K562 (cell line): ENCODE results near the gene SNX1. TPM values are rescaled to one million over a fixed set of nuclear protein-coding genes. Genes with fewer than 3 reads are reported as not detected.
A peak's percentile ranks its signal among the peaks of the same experiment; 100 is the strongest.

ENCODE experiments used
- ARNT ChIP-seq, 2 experiments: fragments of 450-650 bp; IDR thresholded peaks; 2 replicates each; pipeline ENCODE4 v1.6.1; 2016; ENCODE audit warnings: mild to moderate bottlenecking in 1 of 2
- CCAR2 ChIP-seq: fragments of 200-400 bp; formaldehyde crosslinking; IDR thresholded peaks from 2 replicates; pipeline ENCODE4 v1.6.1; 2017; ENCODE audit warnings: mild to moderate bottlenecking, low read depth, low read length
- FOXA1 ChIP-seq: fragments of 450-650 bp; IDR thresholded peaks from 2 replicates; pipeline ENCODE4 v1.6.1; 2016; ENCODE audit warnings: mild to moderate bottlenecking, borderline replicate concordance
- HDAC6 ChIP-seq: IDR thresholded peaks from 2 replicates; pipeline ENCODE4 v1.6.1; 2012; ENCODE audit warnings: low read depth, mild to moderate bottlenecking, control low read depth, inconsistent platforms, low read length, moderate library complexity
- JUND ChIP-seq, 2 experiments: IDR thresholded peaks; 2 replicates in 1 of 2; 3 replicates in 1 of 2; pipeline ENCODE4 v1.6.1; 2011; ENCODE audit warnings: borderline replicate concordance in 2 of 2, low read depth in 2 of 2, low read length in 2 of 2, improper control_type of control experiment in 1 of 2, missing biosample characterization in 1 of 2, missing genetic modification characterization in 1 of 2, missing genetic modification reagents in 1 of 2
- KLF10 ChIP-seq: fragments of 250-450 bp; sonication (Bioruptor Pico); IDR thresholded peaks from 2 replicates; pipeline ENCODE4 v1.6.1; 2021; ENCODE audit warnings: matching md5 sums
- MTA3 ChIP-seq: fragments of 450-650 bp; formaldehyde crosslinking; IDR thresholded peaks from 2 replicates; pipeline ENCODE4 v1.6.1; 2017; ENCODE audit warnings: mild to moderate bottlenecking, borderline replicate concordance
- RFX1 ChIP-seq: fragments of 450-650 bp; IDR thresholded peaks from 2 replicates; pipeline ENCODE4 v1.6.1; 2016; ENCODE audit warnings: mild to moderate bottlenecking, moderate library complexity
- SMC3 ChIP-seq: conservative IDR thresholded peaks from 2 replicates; pipeline ENCODE4 v1.6.1; 2011; ENCODE audit warnings: low read depth, low read length, improper control_type of control experiment; ENCODE audit not compliant: insufficient read depth
- TSC22D4 ChIP-seq: fragments of 450-650 bp; IDR thresholded peaks from 2 replicates; pipeline ENCODE4 v1.6.1; 2016; ENCODE audit warnings: missing genetic modification characterization, missing biosample characterization, control low read depth
- ZBTB17 ChIP-seq: fragments of 450-650 bp; formaldehyde crosslinking; IDR thresholded peaks from 2 replicates; pipeline ENCODE4 v1.4.0; 2020; ENCODE audit warnings: mild to moderate bottlenecking
- ZNF124 ChIP-seq: sonication (generic); formaldehyde crosslinking; IDR thresholded peaks from 2 replicates; pipeline ENCODE4 v1.8.1; 2022; ENCODE audit warnings: missing genetic modification reagents
- ZNF583 ChIP-seq: fragments of 250-450 bp; sonication (Bioruptor Pico); IDR thresholded peaks from 2 replicates; pipeline ENCODE4 v1.4.0; 2020
- polyA plus RNA-seq, 8 experiments: library from polyadenylated mRNA; depleted of rRNA in 4 of 8; stranded (reverse) in 5 of 8; unstranded in 3 of 8; fragments of >200 nt; fragmentation: Nextera tagmentation in 2 of 8; fragmentation: Illumina TruSeq in 1 of 8; extraction: Ambion mirVana in 2 of 8; extraction: Trizol in 1 of 8; gene quantifications; 2 replicates each; pipeline versions ENCODE4 v1.2.1 to v1.2.3, GENCODE V29; 2011 to 2014; ENCODE audit warnings: inconsistent platforms in 1 of 8, missing spikeins in 1 of 8
- total RNA-seq, 7 experiments: library from RNA; depleted of rRNA in 6 of 7; stranded (reverse); fragments of >200 nt in 6 of 7; fragmentation: Illumina TruSeq in 2 of 7; extraction: Trizol in 2 of 7; gene quantifications; 2 replicates each; pipeline versions ENCODE4 v1.2.1 to v1.2.3, GENCODE V29; 2011 to 2021; ENCODE audit warnings: low replicate concordance in 1 of 7
- TF ChIP-seq, protein P1 (sequence below): sonication (generic); formaldehyde crosslinking; IDR thresholded peaks from 2 replicates; pipeline ENCODE4 v1.8.0; 2023; ENCODE audit warnings: missing genetic modification reagents, mild to moderate bottlenecking, borderline replicate concordance
- TF ChIP-seq, protein P2 (sequence below), 2 experiments: fragments of 200-800 bp in 1 of 2; sonication (Bioruptor generic) in 1 of 2; sonication (generic) in 1 of 2; formaldehyde crosslinking in 1 of 2; IDR thresholded peaks in 1 of 2; conservative IDR thresholded peaks in 1 of 2; 2 replicates each; pipeline versions ENCODE4 v1.5.0 to v1.6.1; 2016 to 2020; ENCODE audit warnings: missing compliant biosample characterization in 1 of 2, missing genetic modification characterization in 1 of 2, missing genetic modification reagents in 1 of 2
- TF ChIP-seq, protein P3 (sequence below), 2 experiments: IDR thresholded peaks; 2 replicates each; pipeline ENCODE4 v1.6.1; 2012; ENCODE audit warnings: improper control_type of control experiment in 2 of 2, low read depth in 2 of 2, low read length in 2 of 2, borderline replicate concordance in 1 of 2

Gene SNX1
- total and polyA plus RNA-seq, 9 of the 15 experiments (the other 6 are each of a cell fraction or from before 2014, with no cell fraction given): 11.0 to 105 (median 59.9) TPM

DNA sequence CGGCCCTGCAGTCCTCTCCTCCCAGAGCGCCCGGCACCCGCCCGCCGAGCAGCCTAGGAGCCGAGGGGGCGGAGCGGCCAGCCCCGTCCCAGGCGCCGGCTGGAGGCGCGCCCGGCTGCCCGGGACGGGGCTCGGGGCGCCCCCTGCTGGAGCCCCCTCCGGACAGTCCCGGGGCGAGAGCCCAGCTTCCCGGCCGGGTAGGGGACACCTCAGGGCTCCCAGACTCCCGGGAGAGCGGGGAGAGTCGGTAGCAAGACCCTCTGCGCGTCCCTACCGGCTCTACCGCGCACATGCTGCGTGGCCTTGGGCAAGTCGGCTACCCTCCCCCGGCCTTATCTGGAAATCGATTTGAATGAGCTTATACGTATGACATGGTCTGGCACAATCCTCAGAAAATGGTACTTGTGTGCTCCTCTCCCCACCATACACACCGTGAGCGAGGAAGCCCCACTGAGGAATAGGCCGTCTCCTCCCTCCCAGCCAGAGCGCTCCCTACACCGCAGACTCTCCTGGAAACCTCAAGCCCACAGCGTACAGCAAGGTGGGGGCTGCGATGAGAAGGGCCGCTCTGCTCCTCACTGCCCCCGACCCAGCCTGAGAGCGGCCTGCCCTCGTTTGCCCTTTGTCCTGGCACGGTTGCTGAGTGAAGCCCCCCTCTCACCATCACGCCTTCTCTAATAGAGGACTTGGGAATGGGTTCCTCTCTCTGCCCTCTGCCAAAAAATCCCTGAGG, 49.2 kb upstream of the SNX1 start, which contains the start of gene DAPK2 (continued):
- TF ChIP-seq, protein P1, sequence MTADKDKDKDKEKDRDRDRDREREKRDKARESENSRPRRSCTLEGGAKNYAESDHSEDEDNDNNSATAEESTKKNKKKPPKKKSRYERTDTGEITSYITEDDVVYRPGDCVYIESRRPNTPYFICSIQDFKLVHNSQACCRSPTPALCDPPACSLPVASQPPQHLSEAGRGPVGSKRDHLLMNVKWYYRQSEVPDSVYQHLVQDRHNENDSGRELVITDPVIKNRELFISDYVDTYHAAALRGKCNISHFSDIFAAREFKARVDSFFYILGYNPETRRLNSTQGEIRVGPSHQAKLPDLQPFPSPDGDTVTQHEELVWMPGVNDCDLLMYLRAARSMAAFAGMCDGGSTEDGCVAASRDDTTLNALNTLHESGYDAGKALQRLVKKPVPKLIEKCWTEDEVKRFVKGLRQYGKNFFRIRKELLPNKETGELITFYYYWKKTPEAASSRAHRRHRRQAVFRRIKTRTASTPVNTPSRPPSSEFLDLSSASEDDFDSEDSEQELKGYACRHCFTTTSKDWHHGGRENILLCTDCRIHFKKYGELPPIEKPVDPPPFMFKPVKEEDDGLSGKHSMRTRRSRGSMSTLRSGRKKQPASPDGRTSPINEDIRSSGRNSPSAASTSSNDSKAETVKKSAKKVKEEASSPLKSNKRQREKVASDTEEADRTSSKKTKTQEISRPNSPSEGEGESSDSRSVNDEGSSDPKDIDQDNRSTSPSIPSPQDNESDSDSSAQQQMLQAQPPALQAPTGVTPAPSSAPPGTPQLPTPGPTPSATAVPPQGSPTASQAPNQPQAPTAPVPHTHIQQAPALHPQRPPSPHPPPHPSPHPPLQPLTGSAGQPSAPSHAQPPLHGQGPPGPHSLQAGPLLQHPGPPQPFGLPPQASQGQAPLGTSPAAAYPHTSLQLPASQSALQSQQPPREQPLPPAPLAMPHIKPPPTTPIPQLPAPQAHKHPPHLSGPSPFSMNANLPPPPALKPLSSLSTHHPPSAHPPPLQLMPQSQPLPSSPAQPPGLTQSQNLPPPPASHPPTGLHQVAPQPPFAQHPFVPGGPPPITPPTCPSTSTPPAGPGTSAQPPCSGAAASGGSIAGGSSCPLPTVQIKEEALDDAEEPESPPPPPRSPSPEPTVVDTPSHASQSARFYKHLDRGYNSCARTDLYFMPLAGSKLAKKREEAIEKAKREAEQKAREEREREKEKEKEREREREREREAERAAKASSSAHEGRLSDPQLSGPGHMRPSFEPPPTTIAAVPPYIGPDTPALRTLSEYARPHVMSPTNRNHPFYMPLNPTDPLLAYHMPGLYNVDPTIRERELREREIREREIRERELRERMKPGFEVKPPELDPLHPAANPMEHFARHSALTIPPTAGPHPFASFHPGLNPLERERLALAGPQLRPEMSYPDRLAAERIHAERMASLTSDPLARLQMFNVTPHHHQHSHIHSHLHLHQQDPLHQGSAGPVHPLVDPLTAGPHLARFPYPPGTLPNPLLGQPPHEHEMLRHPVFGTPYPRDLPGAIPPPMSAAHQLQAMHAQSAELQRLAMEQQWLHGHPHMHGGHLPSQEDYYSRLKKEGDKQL (CRISPR knock-in tag): no peak
- TF ChIP-seq, protein P2, sequence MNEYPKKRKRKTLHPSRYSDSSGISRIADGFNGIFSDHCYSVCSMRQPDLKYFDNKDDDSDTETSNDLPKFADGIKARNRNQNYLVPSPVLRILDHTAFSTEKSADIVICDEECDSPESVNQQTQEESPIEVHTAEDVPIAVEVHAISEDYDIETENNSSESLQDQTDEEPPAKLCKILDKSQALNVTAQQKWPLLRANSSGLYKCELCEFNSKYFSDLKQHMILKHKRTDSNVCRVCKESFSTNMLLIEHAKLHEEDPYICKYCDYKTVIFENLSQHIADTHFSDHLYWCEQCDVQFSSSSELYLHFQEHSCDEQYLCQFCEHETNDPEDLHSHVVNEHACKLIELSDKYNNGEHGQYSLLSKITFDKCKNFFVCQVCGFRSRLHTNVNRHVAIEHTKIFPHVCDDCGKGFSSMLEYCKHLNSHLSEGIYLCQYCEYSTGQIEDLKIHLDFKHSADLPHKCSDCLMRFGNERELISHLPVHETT (CRISPR knock-in tag; conservative IDR thresholded peaks at IDR 0.05 in 1 of 2, IDR thresholded peaks at IDR 0.05 in 1 of 2): no peak
- TF ChIP-seq SMC3 (peak; percentile 77), JUND (IDR thresholded peaks at IDR 0.05; ENCODE audit: borderline replicate concordance, low read depth, low read length) (no peak), JUND (tag; IDR thresholded peaks at IDR 0.05; ENCODE audit: borderline replicate concordance, low read depth, low read length) (no peak), KLF10 (CRISPR knock-in tag) (no peak), ZNF124 (CRISPR knock-in tag) (no peak), MTA3 (peak; percentile 53), CCAR2 (no peak), ZNF583 (CRISPR knock-in tag) (no peak), ZBTB17 (CRISPR knock-in tag) (0 out of 2 replicates have a peak, but pooled peaks have one; percentile 19), TSC22D4 (tag) (no peak), ARNT (IDR thresholded peaks at IDR 0.05) (no peak), HDAC6 (no peak), RFX1 (no peak), FOXA1 (no peak)
- TF ChIP-seq, protein P3, sequence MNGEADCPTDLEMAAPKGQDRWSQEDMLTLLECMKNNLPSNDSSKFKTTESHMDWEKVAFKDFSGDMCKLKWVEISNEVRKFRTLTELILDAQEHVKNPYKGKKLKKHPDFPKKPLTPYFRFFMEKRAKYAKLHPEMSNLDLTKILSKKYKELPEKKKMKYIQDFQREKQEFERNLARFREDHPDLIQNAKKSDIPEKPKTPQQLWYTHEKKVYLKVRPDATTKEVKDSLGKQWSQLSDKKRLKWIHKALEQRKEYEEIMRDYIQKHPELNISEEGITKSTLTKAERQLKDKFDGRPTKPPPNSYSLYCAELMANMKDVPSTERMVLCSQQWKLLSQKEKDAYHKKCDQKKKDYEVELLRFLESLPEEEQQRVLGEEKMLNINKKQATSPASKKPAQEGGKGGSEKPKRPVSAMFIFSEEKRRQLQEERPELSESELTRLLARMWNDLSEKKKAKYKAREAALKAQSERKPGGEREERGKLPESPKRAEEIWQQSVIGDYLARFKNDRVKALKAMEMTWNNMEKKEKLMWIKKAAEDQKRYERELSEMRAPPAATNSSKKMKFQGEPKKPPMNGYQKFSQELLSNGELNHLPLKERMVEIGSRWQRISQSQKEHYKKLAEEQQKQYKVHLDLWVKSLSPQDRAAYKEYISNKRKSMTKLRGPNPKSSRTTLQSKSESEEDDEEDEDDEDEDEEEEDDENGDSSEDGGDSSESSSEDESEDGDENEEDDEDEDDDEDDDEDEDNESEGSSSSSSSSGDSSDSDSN (IDR thresholded peaks at IDR 0.05; ENCODE audit: borderline replicate concordance in 1 of 2, low read depth in 2 of 2, low read length in 2 of 2): peak in 1 of 2 experiments; percentile 76; a peak in 1 of 4 replicates
